MM.1S (cell line): ENCODE results near the gene CCR9.

ENCODE experiments used
- DNase-seq: peaks from one replicate; pipeline ENCODE4 v3.0.0-alpha.2; 2015
- H2AFZ ChIP-seq: fragments of 300-600 bp; sonication (generic); 2 replicates; pipeline ENCODE4 v1.6.0; 2016; ENCODE audit warnings: antibody characterized with exemption, low read length
- H3F3A ChIP-seq: fragments of 300-600 bp; sonication (generic); 2 replicates; pipeline ENCODE4 v1.6.1; 2016; ENCODE audit warnings: mild to moderate bottlenecking, antibody characterized with exemption, low read length, moderate library complexity, mixed read lengths; ENCODE audit not compliant: insufficient read depth
- H3K27ac ChIP-seq: fragments of 300-600 bp; sonication (generic); 2 replicates; pipeline ENCODE4 v1.5.1; 2016; ENCODE audit warnings: mild to moderate bottlenecking, low read length
- H3K27me3 ChIP-seq: fragments of 300-600 bp; sonication (generic); replicated peaks from 2 replicates; pipeline ENCODE4 v1.6.0; 2016; ENCODE audit warnings: low read length; ENCODE audit not compliant: insufficient read depth
- H3K36me3 ChIP-seq: fragments of 300-600 bp; sonication (generic); replicated peaks from 2 replicates; pipeline ENCODE4 v1.6.1; 2016; ENCODE audit warnings: mild to moderate bottlenecking, low read length, mixed read lengths; ENCODE audit not compliant: insufficient read depth
- H3K4me1 ChIP-seq: fragments of 300-600 bp; sonication (generic); 2 replicates; pipeline ENCODE4 v1.6.1; 2016; ENCODE audit warnings: low read length, mixed read lengths
- H3K4me2 ChIP-seq: fragments of 300-600 bp; sonication (generic); 2 replicates; pipeline ENCODE4 v1.6.0; 2016; ENCODE audit warnings: low read depth, low read length
- H3K4me3 ChIP-seq: fragments of 300-600 bp; sonication (generic); 2 replicates; pipeline ENCODE4 v1.5.1; 2016; ENCODE audit warnings: low read length, mixed read lengths
- H3K79me2 ChIP-seq: fragments of 300-600 bp; sonication (generic); 2 replicates; pipeline ENCODE4 v1.6.1; 2016; ENCODE audit warnings: mixed run types, low read length, mixed read lengths
- H3K9ac ChIP-seq: fragments of 300-600 bp; sonication (generic); 2 replicates; pipeline ENCODE4 v1.6.1; 2016; ENCODE audit warnings: low read length, mixed read lengths
- H3K9me2 ChIP-seq: fragments of 300-600 bp; sonication (generic); replicated peaks from 2 replicates; pipeline ENCODE4 v1.6.1; 2016; ENCODE audit warnings: mild to moderate bottlenecking, low read length, mixed read lengths; ENCODE audit not compliant: insufficient read depth
- H3K9me3 ChIP-seq: fragments of 300-600 bp; sonication (generic); replicated peaks from 2 replicates; pipeline ENCODE4 v1.6.1; 2016; ENCODE audit warnings: mild to moderate bottlenecking, low read length, mixed read lengths; ENCODE audit not compliant: insufficient read depth
- H4K20me1 ChIP-seq: fragments of 300-600 bp; sonication (generic); 2 replicates; pipeline ENCODE4 v1.6.1; 2016; ENCODE audit warnings: mild to moderate bottlenecking, low read length, moderate library complexity, mixed read lengths; ENCODE audit not compliant: insufficient read depth
- CTCF ChIP-seq: fragments of 300-600 bp; sonication (generic); IDR thresholded peaks from 2 replicates; pipeline ENCODE4 v1.5.1; 2016; ENCODE audit warnings: antibody characterized with exemption, low read length, mixed read lengths
- EZH2 ChIP-seq: fragments of 300-600 bp; sonication (generic); optimal IDR thresholded peaks from 2 replicates; pipeline ENCODE3; 2017; ENCODE audit warnings: low read depth, mild to moderate bottlenecking, antibody characterized with exemption, low read length, mixed read lengths
- EZH2phosphoT487 ChIP-seq: fragments of 300-600 bp; sonication (generic); IDR thresholded peaks from 2 replicates; pipeline ENCODE4 v1.6.1; 2018; ENCODE audit warnings: antibody characterized with exemption, low read length

Gene CCR9

GRCh38 chr3:45922039-45922326 is 35.6 kb downstream of the CCR9 start:
- Histone ChIP-seq H2AFZ (no peak overlapping the region), H3F3A (no peaks in the 10 kb centered on the region), H3K4me3 (no peak overlapping the region), H3K9me3 (no peaks in the 10 kb centered on the region), H4K20me1 (no peaks in the 10 kb centered on the region), H3K9me2 (no peaks in the 10 kb centered on the region), H3K4me2 (no peak overlapping the region), H3K4me1 (no peaks in the 10 kb centered on the region), H3K9ac (no peak overlapping the region), H3K27ac (no peak overlapping the region), H3K79me2 (no peaks in the 10 kb centered on the region), H3K27me3 (no peaks in the 10 kb centered on the region), H3K36me3 (no peaks in the 10 kb centered on the region)
- DNase-seq = no peak
- TF ChIP-seq EZH2phosphoT487 (no peak), EZH2 (no peak), CTCF (no peak)

- no peaks in the 10 kb centered on the region for H3K27me3 ChIP-seq
- H3K9me2 ChIP-seq = no peaks in the 10 kb centered on the region
- no peak overlapping the region for H3K4me2 ChIP-seq
- no peak overlapping the region for H3K4me3 ChIP-seq
- no peaks in the 10 kb centered on the region for H3K9me3 ChIP-seq
- H4K20me1 ChIP-seq = no peaks in the 10 kb centered on the region
- H3K27ac ChIP-seq = no peak overlapping the region
- no peaks in the 10 kb centered on the region for H3K79me2 ChIP-seq
- DNase-seq = no peak
- H2AFZ ChIP-seq = no peak overlapping the region
- no peaks in the 10 kb centered on the region for H3K36me3 ChIP-seq
- no peaks in the 10 kb centered on the region for H3K4me1 ChIP-seq
- no peaks in the 10 kb centered on the region for H3F3A ChIP-seq
- no peak overlapping the region for H3K9ac ChIP-seq
- no peak for TF ChIP-seq EZH2
- TF ChIP-seq CTCF = no peak
- TF ChIP-seq EZH2phosphoT487 = no peak
Observed at GRCh38 chr3:45922950-45923590, 36.7 kb downstream of the CCR9 start.

- H3K4me3 ChIP-seq = no peak overlapping the region
- no peak overlapping the region for H3K9ac ChIP-seq
- no peaks in the 10 kb centered on the region for H3K9me2 ChIP-seq
- H3K36me3 ChIP-seq = no peaks in the 10 kb centered on the region
- H3K27ac ChIP-seq = no peak overlapping the region
- H3K4me1 ChIP-seq = no peaks in the 10 kb centered on the region
- no peak overlapping the region for H3K4me2 ChIP-seq
- no peaks in the 10 kb centered on the region for H3K9me3 ChIP-seq
- H3F3A ChIP-seq = no peaks in the 10 kb centered on the region
- H3K27me3 ChIP-seq = no peaks in the 10 kb centered on the region
- no peak overlapping the region for H2AFZ ChIP-seq
- no peaks in the 10 kb centered on the region for H4K20me1 ChIP-seq
- no peaks in the 10 kb centered on the region for H3K79me2 ChIP-seq
- no peak for DNase-seq
- no peak for TF ChIP-seq EZH2
- no peak for TF ChIP-seq EZH2phosphoT487
- no peak for TF ChIP-seq CTCF
Observed at GRCh38 chr3:45923755-45924154, 37.4 kb downstream of the CCR9 start.
